DMS114 treated with DMSO at 0.1 percent for 48 hours (cell line): Measurements from ENCODE around the gene JMY.
A peak's percentile ranks its signal among the peaks of the same experiment; 100 is the strongest.
"Not testable (repeated sequence)": the region's sequence is repeated elsewhere in the genome, so short reads cannot be mapped to it uniquely, and the experiment has no call there.

Experiments
- DNase-seq: peaks from one replicate; lab custom pipeline; 2025; ENCODE audit not compliant: unreplicated experiment; lab: John Stamatoyannopoulos, UW

The JMY gene

GRCh38 chr5:79236970-79237739, 1.2 kb downstream of the JMY start:
- peak; percentile 48 for DNase-seq

- peak; percentile 48 for DNase-seq
These were observed 2.0 kb downstream of the JMY start for GRCh38 chr5:79237740-79238560.

- DNase-seq: no peak
These were observed 4.6 kb downstream of the JMY start for GRCh38 chr5:79240561-79240960.

- DNase-seq: no peak
These were observed 5.6 kb downstream of the JMY start for GRCh38 chr5:79241535-79241979.

- DNase-seq: no peak
These were observed 6.5 kb downstream of the JMY start for GRCh38 chr5:79242242-79243039.

GRCh38 chr5:79243224-79243623, 7.3 kb downstream of the JMY start:
- no peak for DNase-seq

GRCh38 chr5:79254067-79254466, 18.1 kb downstream of the JMY start:
- DNase-seq: not testable (repeated sequence)

GRCh38 chr5:79255786-79256557, 20.0 kb downstream of the JMY start:
- peak; percentile 3 for DNase-seq

- DNase-seq: no peak
These were observed 20.6 kb downstream of the JMY start for GRCh38 chr5:79256563-79256962.

- no peak for DNase-seq
These were observed 21.4 kb downstream of the JMY start for GRCh38 chr5:79257314-79257713.

GRCh38 chr5:79258801-79259200, 22.9 kb downstream of the JMY start:
- no peak for DNase-seq

- DNase-seq: no peak
These were observed 23.5 kb downstream of the JMY start for GRCh38 chr5:79259383-79259782.

GRCh38 chr5:79259810-79260209, 23.9 kb downstream of the JMY start:
- DNase-seq: no peak

- DNase-seq: no peak
These were observed 26.0 kb downstream of the JMY start for GRCh38 chr5:79261897-79262296.

- no peak for DNase-seq
These were observed 27.4 kb downstream of the JMY start for GRCh38 chr5:79263290-79263689.

- DNase-seq: no peak
These were observed 31.2 kb downstream of the JMY start for GRCh38 chr5:79267180-79267579.

- DNase-seq: no peak
These were observed 33.8 kb downstream of the JMY start for GRCh38 chr5:79269733-79270166.

- DNase-seq: no peak
These were observed 37.4 kb downstream of the JMY start for GRCh38 chr5:79273341-79273740.

- no peak for DNase-seq
These were observed 48.9 kb downstream of the JMY start for GRCh38 chr5:79284846-79285245.

- no peak for DNase-seq
These were observed 49.4 kb downstream of the JMY start for GRCh38 chr5:79285285-79285684.

- DNase-seq: no peak
These were observed 49.9 kb downstream of the JMY start for GRCh38 chr5:79285833-79286232.
